Muscle of arm (tissue), 12 donors: Measurements from ENCODE around the gene LIPC. TPM values are rescaled to one million over a fixed set of nuclear protein-coding genes. Genes with fewer than 3 reads are reported as not detected.

Experiments used
- DNase-seq: peaks from one replicate; pipeline ENCODE4 v3.0.0-alpha.2; 2013
- polyA plus RNA-seq, 12 donors: library from polyadenylated mRNA; unstranded; fragments of 120-200 nt; gene quantifications; one replicate each; pipeline ENCODE4 v1.2.1, GENCODE V29; 2013; ENCODE audit not compliant: insufficient read length in 12 of 12

Gene LIPC
- polyA plus RNA-seq, 12 donors = 0.20 to 2.4 (median 0.48) TPM; not detected in 2

GRCh38 chr15:58457466-58457965 is 25.7 kb downstream of the LIPC start:
- no peak for DNase-seq

GRCh38 chr15:58458076-58458475 is 26.3 kb downstream of the LIPC start:
- no peak for DNase-seq

GRCh38 chr15:58459045-58459444 is 27.3 kb downstream of the LIPC start:
- no peak for DNase-seq

- no peak for DNase-seq
These were observed 27.8 kb downstream of the LIPC start for GRCh38 chr15:58459560-58459959.

- no peak for DNase-seq
These were observed 28.5 kb downstream of the LIPC start for GRCh38 chr15:58460116-58460790.

- no peak for DNase-seq
These were observed 29.1 kb downstream of the LIPC start for GRCh38 chr15:58460872-58461271.

GRCh38 chr15:58462547-58462946 is 30.8 kb downstream of the LIPC start:
- no peak for DNase-seq

GRCh38 chr15:58462973-58463663 is 31.3 kb downstream of the LIPC start:
- no peak for DNase-seq

- DNase-seq = no peak
These were observed 32.2 kb downstream of the LIPC start for GRCh38 chr15:58463815-58464650.

- DNase-seq = no peak
These were observed 33.3 kb downstream of the LIPC start for GRCh38 chr15:58465070-58465469.

GRCh38 chr15:58465866-58466517 is 34.2 kb downstream of the LIPC start:
- DNase-seq = no peak

- no peak for DNase-seq
These were observed 34.8 kb downstream of the LIPC start for GRCh38 chr15:58466566-58466965.

GRCh38 chr15:58467121-58467721 is 35.4 kb downstream of the LIPC start:
- no peak for DNase-seq

- no peak for DNase-seq
These were observed 36.1 kb downstream of the LIPC start for GRCh38 chr15:58467722-58468423.

GRCh38 chr15:58469432-58470353 is 37.9 kb downstream of the LIPC start:
- no peak for DNase-seq

- DNase-seq = no peak
These were observed 39.6 kb downstream of the LIPC start for GRCh38 chr15:58471348-58471747.

GRCh38 chr15:58472221-58472620 is 40.4 kb downstream of the LIPC start:
- no peak for DNase-seq

- DNase-seq = no peak
These were observed 41.2 kb downstream of the LIPC start for GRCh38 chr15:58472821-58473581.

- DNase-seq = no peak
These were observed 41.9 kb downstream of the LIPC start for GRCh38 chr15:58473724-58474123.
